Measurements from ENCODE around the gene CDK3.

Gene CDK3

GRCh38 chr17:75987041-75987440, 13.6 kb upstream of the CDK3 start:
- H3K79me2 ChIP-seq (ENCODE audit: insufficient read depth, low read length), result no peaks in the 10 kb centered on the region
- no peak overlapping the region for H3K27ac ChIP-seq (ENCODE audit: low read depth, low read length, poor library complexity, severe bottlenecking)
- H2AFZ ChIP-seq (ENCODE audit: low read length), result no peak overlapping the region
- no peak overlapping the region for H3K4me2 ChIP-seq (ENCODE audit: low read length)
- no peaks in the 10 kb centered on the region for H3K9me3 ChIP-seq (ENCODE audit: low read length)
- no peaks in the 10 kb centered on the region for H4K20me1 ChIP-seq (ENCODE audit: insufficient read depth, low read length)
- H3K4me3 ChIP-seq (ENCODE audit: low read depth, low read length, poor library complexity, severe bottlenecking), result no peak overlapping the region
- no peaks in the 10 kb centered on the region for H3F3A ChIP-seq (ENCODE audit: insufficient read depth, low read length)
- peaks cover 7% of the 10 kb centered on the region; the same call in 1 of the 2 replicates for H3K36me3 ChIP-seq (ENCODE audit: insufficient read depth, low read length)
- TF ChIP-seq, protein P1, sequence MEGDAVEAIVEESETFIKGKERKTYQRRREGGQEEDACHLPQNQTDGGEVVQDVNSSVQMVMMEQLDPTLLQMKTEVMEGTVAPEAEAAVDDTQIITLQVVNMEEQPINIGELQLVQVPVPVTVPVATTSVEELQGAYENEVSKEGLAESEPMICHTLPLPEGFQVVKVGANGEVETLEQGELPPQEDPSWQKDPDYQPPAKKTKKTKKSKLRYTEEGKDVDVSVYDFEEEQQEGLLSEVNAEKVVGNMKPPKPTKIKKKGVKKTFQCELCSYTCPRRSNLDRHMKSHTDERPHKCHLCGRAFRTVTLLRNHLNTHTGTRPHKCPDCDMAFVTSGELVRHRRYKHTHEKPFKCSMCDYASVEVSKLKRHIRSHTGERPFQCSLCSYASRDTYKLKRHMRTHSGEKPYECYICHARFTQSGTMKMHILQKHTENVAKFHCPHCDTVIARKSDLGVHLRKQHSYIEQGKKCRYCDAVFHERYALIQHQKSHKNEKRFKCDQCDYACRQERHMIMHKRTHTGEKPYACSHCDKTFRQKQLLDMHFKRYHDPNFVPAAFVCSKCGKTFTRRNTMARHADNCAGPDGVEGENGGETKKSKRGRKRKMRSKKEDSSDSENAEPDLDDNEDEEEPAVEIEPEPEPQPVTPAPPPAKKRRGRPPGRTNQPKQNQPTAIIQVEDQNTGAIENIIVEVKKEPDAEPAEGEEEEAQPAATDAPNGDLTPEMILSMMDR (IDR thresholded peaks at IDR 0.05; ENCODE audit: low read length), result no peak
- no peak for TF ChIP-seq EZH2 (IDR thresholded peaks at IDR 0.05; ENCODE audit: borderline replicate concordance, low read length)
- no peaks in the 10 kb centered on the region for H3K9me2 ChIP-seq (ENCODE audit: low read depth, low read length)
- H3K27me3 ChIP-seq (ENCODE audit: insufficient read depth, low read length), result no peaks in the 10 kb centered on the region
- H3K9ac ChIP-seq (ENCODE audit: low read length), result no peak overlapping the region
- H3K4me1 ChIP-seq (ENCODE audit: insufficient read depth, low read length, severe bottlenecking), result peaks cover 20% of the 10 kb centered on the region

- no peaks in the 10 kb centered on the region for H3K9me2 ChIP-seq (ENCODE audit: low read depth, low read length)
These were observed 9.3 kb upstream of the CDK3 start for GRCh38 chr17:75991396-75991795.

DNA sequence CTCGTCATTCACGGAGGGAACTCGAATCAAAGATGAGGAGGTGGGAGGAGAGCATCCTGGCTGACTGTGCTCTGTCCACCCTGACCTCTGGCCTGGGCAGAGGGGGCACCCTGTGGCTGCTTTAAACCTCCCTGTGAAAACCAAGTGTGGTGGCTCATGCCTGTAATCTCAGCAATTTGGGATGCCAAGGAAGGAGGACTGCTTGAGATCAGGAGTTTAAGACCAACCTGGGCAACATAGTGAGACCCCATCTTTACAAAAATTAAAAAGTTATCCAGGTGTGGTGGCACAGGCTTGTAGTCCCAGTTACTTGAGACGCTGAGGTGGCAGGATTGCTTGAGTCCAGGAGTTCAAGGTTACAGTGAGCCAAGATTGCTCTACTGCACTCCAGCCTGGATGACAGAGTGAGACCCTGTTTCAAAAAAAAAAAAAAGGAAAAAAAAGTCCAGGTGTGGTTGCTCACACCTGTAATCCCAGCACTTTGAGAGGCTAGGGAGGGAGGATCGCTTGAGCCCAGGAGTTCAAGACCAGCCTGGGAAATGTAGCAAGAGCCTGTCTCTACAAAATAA, 5.8 kb upstream of the CDK3 start:
- H2AFZ ChIP-seq (ENCODE audit: low read length), result no peak overlapping the region
- no peaks in the 10 kb centered on the region for H4K20me1 ChIP-seq (ENCODE audit: insufficient read depth, low read length)
- H3K79me2 ChIP-seq (ENCODE audit: insufficient read depth, low read length), result no peaks in the 10 kb centered on the region
- no peaks in the 10 kb centered on the region for H3K9me3 ChIP-seq (ENCODE audit: low read length)
- H3K4me1 ChIP-seq (ENCODE audit: insufficient read depth, low read length, severe bottlenecking), result peaks cover 14% of the 10 kb centered on the region
- peaks cover 7% of the 10 kb centered on the region; the same call in 1 of the 2 replicates for H3K36me3 ChIP-seq (ENCODE audit: insufficient read depth, low read length)
- no peak overlapping the region for H3K9ac ChIP-seq (ENCODE audit: low read length)
- H3K4me3 ChIP-seq (ENCODE audit: low read depth, low read length, poor library complexity, severe bottlenecking), result no peak overlapping the region
- H3K4me2 ChIP-seq (ENCODE audit: low read length), result no peak overlapping the region
- H3K27ac ChIP-seq (ENCODE audit: low read depth, low read length, poor library complexity, severe bottlenecking), result no peak overlapping the region
- no peaks in the 10 kb centered on the region for H3K27me3 ChIP-seq (ENCODE audit: insufficient read depth, low read length)
- no peaks in the 10 kb centered on the region for H3K9me2 ChIP-seq (ENCODE audit: low read depth, low read length)
- TF ChIP-seq EZH2 (IDR thresholded peaks at IDR 0.05; ENCODE audit: borderline replicate concordance, low read length), result no peak
- TF ChIP-seq, protein P1 (IDR thresholded peaks at IDR 0.05; ENCODE audit: low read length), result no peak
- no peaks in the 10 kb centered on the region for H3F3A ChIP-seq (ENCODE audit: insufficient read depth, low read length)

More at GRCh38 chr17:75991396-75991795, 9.3 kb upstream of the CDK3 start:
- Histone ChIP-seq H3K9ac (ENCODE audit: low read length) (no peak overlapping the region), H3K4me1 (ENCODE audit: insufficient read depth, low read length, severe bottlenecking) (peaks cover 8% of the 10 kb centered on the region), H3K79me2 (ENCODE audit: insufficient read depth, low read length) (no peaks in the 10 kb centered on the region), H3K4me2 (ENCODE audit: low read length) (no peak overlapping the region), H2AFZ (ENCODE audit: low read length) (no peak overlapping the region), H3F3A (ENCODE audit: insufficient read depth, low read length) (no peaks in the 10 kb centered on the region), H3K27me3 (ENCODE audit: insufficient read depth, low read length) (no peaks in the 10 kb centered on the region), H3K27ac (ENCODE audit: low read depth, low read length, poor library complexity, severe bottlenecking) (no peak overlapping the region), H3K4me3 (ENCODE audit: low read depth, low read length, poor library complexity, severe bottlenecking) (no peak overlapping the region), H3K9me3 (ENCODE audit: low read length) (no peaks in the 10 kb centered on the region), H3K36me3 (ENCODE audit: insufficient read depth, low read length) (peaks cover 7% of the 10 kb centered on the region; the same call in 1 of the 2 replicates), H4K20me1 (ENCODE audit: insufficient read depth, low read length) (no peaks in the 10 kb centered on the region)
- TF ChIP-seq, protein P1 (IDR thresholded peaks at IDR 0.05; ENCODE audit: low read length), result no peak
- no peak for TF ChIP-seq EZH2 (IDR thresholded peaks at IDR 0.05; ENCODE audit: borderline replicate concordance, low read length)
